Measurements from ENCODE around the gene PITX2. TPM values are rescaled to one million over a fixed set of nuclear protein-coding genes. Genes with fewer than 3 reads are reported as not detected.

Gene PITX2
- total RNA-seq, 4 donors from 2014 or later = 0.34 to 1.1 (median 0.48) TPM

GRCh38 chr4:110638089-110638746 lies 15.3 kb upstream of the PITX2 start:
- 28 to 29% methylated on average over 10 of the region's 10 CpGs for WGBS, 2 donors
- no peak overlapping the region for H3K4me3 ChIP-seq (ENCODE audit: low read depth, poor library complexity, severe bottlenecking)
- TF ChIP-seq, protein P1, sequence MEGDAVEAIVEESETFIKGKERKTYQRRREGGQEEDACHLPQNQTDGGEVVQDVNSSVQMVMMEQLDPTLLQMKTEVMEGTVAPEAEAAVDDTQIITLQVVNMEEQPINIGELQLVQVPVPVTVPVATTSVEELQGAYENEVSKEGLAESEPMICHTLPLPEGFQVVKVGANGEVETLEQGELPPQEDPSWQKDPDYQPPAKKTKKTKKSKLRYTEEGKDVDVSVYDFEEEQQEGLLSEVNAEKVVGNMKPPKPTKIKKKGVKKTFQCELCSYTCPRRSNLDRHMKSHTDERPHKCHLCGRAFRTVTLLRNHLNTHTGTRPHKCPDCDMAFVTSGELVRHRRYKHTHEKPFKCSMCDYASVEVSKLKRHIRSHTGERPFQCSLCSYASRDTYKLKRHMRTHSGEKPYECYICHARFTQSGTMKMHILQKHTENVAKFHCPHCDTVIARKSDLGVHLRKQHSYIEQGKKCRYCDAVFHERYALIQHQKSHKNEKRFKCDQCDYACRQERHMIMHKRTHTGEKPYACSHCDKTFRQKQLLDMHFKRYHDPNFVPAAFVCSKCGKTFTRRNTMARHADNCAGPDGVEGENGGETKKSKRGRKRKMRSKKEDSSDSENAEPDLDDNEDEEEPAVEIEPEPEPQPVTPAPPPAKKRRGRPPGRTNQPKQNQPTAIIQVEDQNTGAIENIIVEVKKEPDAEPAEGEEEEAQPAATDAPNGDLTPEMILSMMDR (IDR thresholded peaks at IDR 0.05) = no peak
- TF ChIP-seq POLR2A (IDR thresholded peaks at IDR 0.05) = no peak
- DNase-seq (ENCODE audit: low spot score in 2 of 2) = no peak
- intact Hi-C loops (cut with DNase I; ENCODE audit: low total_unique reads) = no loop called here

- intact Hi-C loops (cut with DNase I; ENCODE audit: low total_unique reads) = no loop called here
- DNase-seq (ENCODE audit: low spot score in 2 of 2) = no peak
- 19 to 20% methylated on average over 35 of the region's 35 CpGs for WGBS, 2 donors
- no peak for TF ChIP-seq POLR2A (IDR thresholded peaks at IDR 0.05)
- TF ChIP-seq, protein P1 (IDR thresholded peaks at IDR 0.05) = no peak
- H3K4me3 ChIP-seq (ENCODE audit: low read depth, poor library complexity, severe bottlenecking) = no peak overlapping the region
Observed at GRCh38 chr4:110637408-110638088, 14.7 kb upstream of the PITX2 start.

DNA sequence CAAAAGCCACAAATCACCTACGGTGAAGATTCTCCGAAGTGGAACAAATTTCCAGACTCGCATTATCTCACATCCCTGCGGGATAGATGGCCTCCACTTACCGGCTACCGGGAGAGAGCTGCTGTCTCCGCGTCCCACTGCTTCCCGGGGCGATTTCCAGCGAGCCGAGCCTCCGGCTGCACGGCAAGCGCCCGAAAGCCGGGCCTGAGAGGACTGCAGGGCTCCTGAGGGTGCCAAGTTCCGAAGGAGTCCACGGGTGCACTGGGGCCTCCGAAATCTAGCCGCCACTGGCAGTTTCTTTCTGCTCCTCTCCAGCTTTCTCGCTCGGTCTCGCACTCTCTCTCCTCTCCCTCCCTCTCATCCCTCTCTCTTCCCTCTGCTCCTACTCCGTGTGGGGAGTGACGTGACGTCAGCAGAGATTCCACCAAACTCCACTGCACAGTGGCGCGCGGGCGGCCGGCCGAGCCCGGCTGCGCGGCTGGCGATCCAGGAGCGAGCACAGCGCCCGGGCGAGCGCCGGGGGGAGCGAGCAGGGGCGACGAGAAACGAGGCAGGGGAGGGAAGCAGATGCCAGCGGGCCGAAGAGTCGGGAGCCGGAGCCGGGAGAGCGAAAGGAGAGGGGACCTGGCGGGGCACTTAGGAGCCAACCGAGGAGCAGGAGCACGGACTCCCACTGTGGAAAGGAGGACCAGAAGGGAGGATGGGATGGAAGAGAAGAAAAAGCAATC lies 14.0 kb upstream of the PITX2 start:
- intact Hi-C loops (cut with DNase I; ENCODE audit: low total_unique reads) = no loop called here
- H3K4me3 ChIP-seq (ENCODE audit: low read depth, poor library complexity, severe bottlenecking) = no peak overlapping the region
- no peak for DNase-seq (ENCODE audit: low spot score in 2 of 2)
- 3 to 4% methylated on average over 54 to 56 of the region's 56 CpGs for WGBS, 2 donors
- TF ChIP-seq, protein P1 (IDR thresholded peaks at IDR 0.05) = no peak
- TF ChIP-seq POLR2A (IDR thresholded peaks at IDR 0.05) = no peak

GRCh38 chr4:110636171-110636679 lies 13.3 kb upstream of the PITX2 start:
- no peak overlapping the region for H3K4me3 ChIP-seq (ENCODE audit: low read depth, poor library complexity, severe bottlenecking)
- TF ChIP-seq POLR2A (IDR thresholded peaks at IDR 0.05) = no peak
- TF ChIP-seq, protein P1 (IDR thresholded peaks at IDR 0.05) = no peak
- DNase-seq (ENCODE audit: low spot score in 2 of 2) = no peak
- intact Hi-C loops (cut with DNase I; ENCODE audit: low total_unique reads) = no loop called here
- 13 to 14% methylated on average over 12 of the region's 12 CpGs for WGBS, 2 donors

DNA sequence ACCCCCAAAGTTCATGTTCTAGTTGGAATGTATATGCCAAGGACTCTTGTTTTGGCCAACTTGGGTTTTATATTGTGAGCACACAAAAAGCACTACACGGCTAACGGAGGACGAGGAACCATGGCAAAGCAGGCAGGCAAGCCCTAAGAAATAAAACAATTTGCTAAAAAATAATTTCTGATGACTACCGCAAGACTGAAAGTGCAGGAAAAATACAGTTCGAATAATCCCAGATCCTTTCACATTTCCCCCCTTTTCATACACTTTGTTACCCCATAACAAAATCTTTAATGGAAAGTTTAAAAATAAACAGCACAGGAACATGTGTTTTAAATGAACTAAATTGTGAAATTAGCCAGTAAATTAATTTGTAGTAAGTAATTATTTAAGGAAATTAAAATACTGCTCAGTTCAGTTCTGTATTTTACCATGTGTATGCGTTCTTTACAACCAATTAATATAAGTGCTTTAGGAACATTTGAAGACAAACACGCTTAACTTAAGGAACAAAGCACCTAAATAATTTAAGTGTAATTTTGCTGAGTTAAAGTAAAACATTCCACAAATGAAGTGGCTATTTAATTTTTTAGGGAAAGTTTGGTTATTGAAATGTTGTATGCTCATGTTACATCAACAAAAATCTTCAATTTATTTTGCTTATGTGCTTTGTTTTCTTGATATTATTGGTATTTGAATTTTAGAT lies 12.4 kb upstream of the PITX2 start:
- intact Hi-C loops (cut with DNase I; ENCODE audit: low total_unique reads) = no loop called here
- H3K4me3 ChIP-seq (ENCODE audit: low read depth, poor library complexity, severe bottlenecking) = no peak overlapping the region
- no peak for DNase-seq (ENCODE audit: low spot score in 2 of 2)
- TF ChIP-seq POLR2A (IDR thresholded peaks at IDR 0.05) = no peak
- TF ChIP-seq, protein P1 (IDR thresholded peaks at IDR 0.05) = no peak
- 32% methylated on average over 7 of the region's 7 CpGs for WGBS, 2 donors

Measured in lower leg skin (tissue), 4 donors.